GM23338 (cell line): ENCODE measurements around the gene ANKRD53. TPM values are rescaled to one million over a fixed set of nuclear protein-coding genes. Genes with fewer than 3 reads are reported as not detected.

Source experiments
- ATAC-seq: fragments of 200-7000 bp; cut with Tn5 transposase; 3 replicates; pipeline ENCODE4 v1.9.1; 2020
- DNase-seq: peaks from one replicate; pipeline ENCODE4 v3.0.0-alpha.2; 2015; ENCODE audit warnings: low spot score
- H2AFZ ChIP-seq: fragments of 200-600 bp; sonication (generic); 2 replicates; pipeline ENCODE4 v1.8.0; 2016; ENCODE audit warnings: antibody characterized with exemption, mild to moderate bottlenecking, moderate library complexity
- H3F3A ChIP-seq: fragments of 200-600 bp; sonication (generic); replicated peaks from 2 replicates; pipeline ENCODE4 v1.8.0; 2017; ENCODE audit warnings: antibody characterized with exemption, mixed run types, low read depth
- H3K27ac ChIP-seq: fragments of 200-600 bp; sonication (generic); 2 replicates; pipeline ENCODE4 v1.6.1; 2016; ENCODE audit warnings: low read depth
- H3K27me3 ChIP-seq: fragments of 200-600 bp; sonication (generic); 2 replicates; pipeline ENCODE4 v1.8.0; 2016; ENCODE audit warnings: mild to moderate bottlenecking, mixed run types, moderate library complexity; ENCODE audit not compliant: insufficient read depth
- H3K36me3 ChIP-seq: fragments of 200-600 bp; sonication (generic); 2 replicates; pipeline ENCODE4 v1.8.0; 2016; ENCODE audit warnings: mild to moderate bottlenecking; ENCODE audit not compliant: insufficient read depth
- H3K4me1 ChIP-seq: fragments of 200-600 bp; sonication (generic); 2 replicates; pipeline ENCODE4 v1.8.0; 2016; ENCODE audit warnings: mild to moderate bottlenecking, moderate library complexity; ENCODE audit not compliant: insufficient read depth
- H3K4me2 ChIP-seq: fragments of 200-600 bp; sonication (generic); 2 replicates; pipeline ENCODE4 v1.7.1; 2017; ENCODE audit warnings: mixed run types
- H3K4me3 ChIP-seq: fragments of 200-600 bp; sonication (generic); 2 replicates; pipeline ENCODE4 v1.6.1; 2016; ENCODE audit warnings: mixed run types
- H3K79me2 ChIP-seq: fragments of 200-600 bp; sonication (generic); replicated peaks from 2 replicates; pipeline ENCODE4 v1.8.0; 2017; ENCODE audit warnings: mild to moderate bottlenecking; ENCODE audit not compliant: insufficient read depth
- H3K9me2 ChIP-seq: fragments of 200-600 bp; sonication (generic); 2 replicates; pipeline ENCODE4 v1.8.0; 2017; ENCODE audit not compliant: insufficient read depth
- H4K20me1 ChIP-seq: fragments of 200-600 bp; sonication (generic); replicated peaks from 2 replicates; pipeline ENCODE4 v1.8.0; 2017; ENCODE audit warnings: mild to moderate bottlenecking; ENCODE audit not compliant: insufficient read depth
- H3K27ac Mint-ChIP-seq: 2 replicates; pipeline ENCODE4 v1.8.0; 2020; ENCODE audit warnings: inconsistent platforms, mild to moderate bottlenecking, moderate library complexity, mixed read lengths
- H3K27me3 Mint-ChIP-seq: 3 replicates; pipeline ENCODE4 v1.8.0; 2022; ENCODE audit warnings: low read depth, mild to moderate bottlenecking, moderate library complexity, mixed read lengths, inconsistent platforms; ENCODE audit not compliant: insufficient read depth, poor library complexity
- H3K36me3 Mint-ChIP-seq: 3 replicates; pipeline ENCODE4 v1.8.0; 2021; ENCODE audit warnings: low read depth, mild to moderate bottlenecking, inconsistent platforms, moderate library complexity, mixed read lengths
- H3K4me1 Mint-ChIP-seq: 3 replicates; pipeline ENCODE4 v1.8.0; 2020; ENCODE audit warnings: mild to moderate bottlenecking, inconsistent platforms, mixed read lengths
- H3K4me3 Mint-ChIP-seq: 3 replicates; pipeline ENCODE4 v1.8.0; 2021; ENCODE audit warnings: moderate library complexity, mild to moderate bottlenecking, inconsistent platforms, mixed read lengths
- H3K9me3 Mint-ChIP-seq: 3 replicates; pipeline ENCODE4 v1.8.0; 2020; ENCODE audit warnings: moderate library complexity, mild to moderate bottlenecking, inconsistent platforms, mixed read lengths
- CREB1 ChIP-seq: fragments of 250-450 bp; sonication (Bioruptor Pico); IDR thresholded peaks from 2 replicates; pipeline ENCODE4 v1.5.0; 2020; ENCODE audit warnings: low read depth, mild to moderate bottlenecking, moderate library complexity
- CTCF ChIP-seq, 2 experiments: fragments of 200-600 bp in 1 of 2; sonication (generic) in 1 of 2; conservative IDR thresholded peaks; 2 replicates each; pipeline versions ENCODE4 v1.5.1 to v1.6.1; 2016 to 2017; ENCODE audit warnings: antibody characterized with exemption in 2 of 2, low read depth in 2 of 2, mild to moderate bottlenecking in 2 of 2, moderate library complexity in 1 of 2
- ETS1 ChIP-seq: IDR thresholded peaks from 2 replicates; pipeline ENCODE4 v1.6.1; 2016; ENCODE audit warnings: antibody characterized with exemption
- EZH2 ChIP-seq: fragments of 200-600 bp; sonication (generic); IDR thresholded peaks from one replicate; pipeline ENCODE4 v1.8.0; 2017; ENCODE audit warnings: antibody characterized with exemption, mild to moderate bottlenecking, low read depth; ENCODE audit not compliant: unreplicated experiment
- EZH2phosphoT487 ChIP-seq: fragments of 200-600 bp; sonication (generic); IDR thresholded peaks from one replicate; pipeline ENCODE4 v1.8.1; 2018; ENCODE audit warnings: antibody characterized with exemption; ENCODE audit not compliant: unreplicated experiment
- NANOG ChIP-seq: IDR thresholded peaks from 2 replicates; pipeline ENCODE4 v1.6.1; 2016; ENCODE audit warnings: antibody characterized with exemption, borderline replicate concordance
- POLR2AphosphoS5 ChIP-seq: IDR thresholded peaks from 2 replicates; pipeline ENCODE4 v1.6.1; 2016; ENCODE audit warnings: antibody characterized with exemption, low read depth
- REST ChIP-seq: IDR thresholded peaks from one replicate; pipeline ENCODE4 v1.6.1; 2018; ENCODE audit warnings: antibody characterized with exemption; ENCODE audit not compliant: unreplicated experiment
- ZNF114 ChIP-seq: fragments of 250-450 bp; sonication (Bioruptor Pico); IDR thresholded peaks from 2 replicates; pipeline ENCODE4 v1.5.0; 2020; ENCODE audit warnings: mild to moderate bottlenecking, moderate library complexity
- ZNF331 ChIP-seq: fragments of 250-450 bp; sonication (Bioruptor Pico); IDR thresholded peaks from 2 replicates; pipeline ENCODE4 v1.5.0; 2020; ENCODE audit warnings: low read depth, mild to moderate bottlenecking, moderate library complexity
- ZNF462 ChIP-seq: fragments of 250-450 bp; sonication (Bioruptor Pico); IDR thresholded peaks from 2 replicates; pipeline ENCODE4 v1.5.0; 2020; ENCODE audit warnings: mild to moderate bottlenecking, moderate library complexity
- polyA plus RNA-seq: library from polyadenylated mRNA; unstranded; fragments of >200 nt; fragmentation: Nextera tagmentation; extraction: Ambion mirVana; gene quantifications from 2 replicates; pipeline ENCODE4 v1.2.1, GENCODE V29; 2016
- total RNA-seq: library from RNA; depleted of rRNA; stranded (reverse); fragments of >200 nt; shearing (Covaris generic); gene quantifications from 2 replicates; pipeline ENCODE4 v1.2.3, GENCODE V29; 2014

ANKRD53 gene
- total and polyA plus RNA-seq, 2 experiments from 2014 or later: 0.32 to 0.73 TPM

- H3K4me1 Mint-ChIP-seq: peaks cover 36% of the 10 kb centered on the region
- H2AFZ ChIP-seq: no peak overlapping the region
These were observed 42.1 kb upstream of the ANKRD53 start for GRCh38 chr2:70936165-70936978.

More at GRCh38 chr2:70936165-70936978, 42.1 kb upstream of the ANKRD53 start:
- no peak overlapping the region for H3K4me3 Mint-ChIP-seq
- no peak for TF ChIP-seq REST
- TF ChIP-seq ZNF114 (CRISPR knock-in tag): no peak
- TF ChIP-seq EZH2: no peak
- TF ChIP-seq EZH2phosphoT487: no peak
- no peak for TF ChIP-seq CTCF (conservative IDR thresholded peaks at IDR 0.05; ENCODE audit: low read depth in 2 of 2)
- no peak for TF ChIP-seq ZNF462 (CRISPR knock-in tag)
- no peak for TF ChIP-seq NANOG
- TF ChIP-seq CREB1 (CRISPR knock-in tag): no peak
- no peak for TF ChIP-seq POLR2AphosphoS5
- no peak for TF ChIP-seq ZNF331 (CRISPR knock-in tag)
- no peak for TF ChIP-seq ETS1
- H4K20me1 ChIP-seq: no peaks in the 10 kb centered on the region
- H3K4me1 ChIP-seq: peaks cover 30% of the 10 kb centered on the region
- H3K9me3 Mint-ChIP-seq: no peaks in the 10 kb centered on the region
- no peak overlapping the region for H3K27ac ChIP-seq
- H3K4me2 ChIP-seq: no peak overlapping the region
- peaks cover 49% of the 10 kb centered on the region for H3K27me3 Mint-ChIP-seq
- H3K79me2 ChIP-seq: no peaks in the 10 kb centered on the region
- no peak overlapping the region for H3K4me3 ChIP-seq
- no peaks in the 10 kb centered on the region for H3K36me3 ChIP-seq
- no peak overlapping the region for H3K27ac Mint-ChIP-seq
- peaks cover 42% of the 10 kb centered on the region for H3K27me3 ChIP-seq
- H3F3A ChIP-seq: no peaks in the 10 kb centered on the region
- ATAC-seq (no peak), DNase-seq (no peak)
- no peaks in the 10 kb centered on the region for H3K9me2 ChIP-seq
- no peaks in the 10 kb centered on the region; the same call in 2 of the 3 replicates for H3K36me3 Mint-ChIP-seq
